HG02885 (cell line): ENCODE results near the gene KIF6.
A peak's percentile ranks its signal among the peaks of the same experiment; 100 is the strongest.

Source experiments
- ATAC-seq: cut with Tn5 transposase; IDR thresholded peaks from one replicate; pipeline ENCODE4 v1.9.1; 2021; ENCODE audit warnings: mild to moderate bottlenecking; ENCODE audit not compliant: unreplicated experiment, poor library complexity

The KIF6 gene

GRCh38 chr6:39428816-39429215, 296.4 kb downstream of the KIF6 start:
- no peak for ATAC-seq

GRCh38 chr6:39428152-39428551, 297.1 kb downstream of the KIF6 start:
- ATAC-seq = no peak

GRCh38 chr6:39426073-39426456, 299.1 kb downstream of the KIF6 start:
- no peak for ATAC-seq

- no peak for ATAC-seq
These were observed 299.7 kb downstream of the KIF6 start for GRCh38 chr6:39425346-39426072.

- no peak for ATAC-seq
These were observed 300.4 kb downstream of the KIF6 start for GRCh38 chr6:39424831-39425230.

GRCh38 chr6:39422238-39422637, 303.0 kb downstream of the KIF6 start:
- no peak for ATAC-seq

- no peak for ATAC-seq
These were observed 303.6 kb downstream of the KIF6 start for GRCh38 chr6:39421383-39422225.

- ATAC-seq = no peak
These were observed 304.6 kb downstream of the KIF6 start for GRCh38 chr6:39420300-39421265.

- no peak for ATAC-seq
These were observed 305.6 kb downstream of the KIF6 start for GRCh38 chr6:39419607-39420006.

GRCh38 chr6:39417440-39417839, 307.8 kb downstream of the KIF6 start:
- ATAC-seq = no peak

- no peak for ATAC-seq
These were observed 308.5 kb downstream of the KIF6 start for GRCh38 chr6:39416728-39417127.

GRCh38 chr6:39416026-39416425, 309.2 kb downstream of the KIF6 start:
- no peak for ATAC-seq

- ATAC-seq = no peak
These were observed 309.7 kb downstream of the KIF6 start for GRCh38 chr6:39415482-39415881.

GRCh38 chr6:39411465-39411864, 313.7 kb downstream of the KIF6 start:
- no peak for ATAC-seq

GRCh38 chr6:39411001-39411400, 314.2 kb downstream of the KIF6 start:
- no peak for ATAC-seq

- ATAC-seq = no peak
These were observed 315.3 kb downstream of the KIF6 start for GRCh38 chr6:39409889-39410288.

GRCh38 chr6:39407446-39407993, 317.7 kb downstream of the KIF6 start:
- ATAC-seq = peak; percentile 83

GRCh38 chr6:39404312-39404711, 320.9 kb downstream of the KIF6 start:
- no peak for ATAC-seq

GRCh38 chr6:39403304-39403703, 321.9 kb downstream of the KIF6 start:
- no peak for ATAC-seq

- ATAC-seq = no peak
These were observed 322.9 kb downstream of the KIF6 start for GRCh38 chr6:39402239-39402751.
